PC-3 (cell line): ENCODE data around the gene ZSCAN18. TPM values are rescaled to one million over a fixed set of nuclear protein-coding genes. Genes with fewer than 3 reads are reported as not detected.

Experiments used
- ATAC-seq: fragments of 200-7000 bp; cut with Tn5 transposase; 2 replicates; pipeline ENCODE4 v1.9.1; 2020; ENCODE audit warnings: mild to moderate bottlenecking, moderate library complexity
- BruUV-seq: library from RNA; stranded (reverse); fragments of 400-500 nt; replicated peaks from 2 replicates; lab custom pipeline; 2021; lab: Mats Ljungman, UMichigan
- CTCF ChIA-PET: fragments of 300-600 bp; sonication (Branson Sonifier 250); formaldehyde crosslinking; loops from one replicate; lab custom pipeline; 2022; ENCODE audit warnings: antibody characterized with exemption; lab: Charles Lee
- POLR2A ChIA-PET: fragments of 300-600 bp; sonication (Branson Sonifier 250); formaldehyde crosslinking; loops from one replicate; lab custom pipeline; 2022; ENCODE audit warnings: antibody characterized with exemption; ENCODE audit not compliant: unreplicated experiment; lab: Charles Lee
- DNase-seq: peaks from one replicate; pipeline ENCODE4 v3.0.0-alpha.2; 2015
- H2AFZ ChIP-seq: fragments of 300-600 bp; sonication (generic); 2 replicates; pipeline ENCODE4 v1.6.0; 2016; ENCODE audit warnings: antibody characterized with exemption, low read length
- H3F3A ChIP-seq: fragments of 300-600 bp; sonication (generic); one replicate; pipeline ENCODE4 v1.6.0; 2017; ENCODE audit warnings: antibody characterized with exemption, low read length, control low read depth, mild to moderate bottlenecking; ENCODE audit not compliant: unreplicated experiment
- H3K27ac ChIP-seq: fragments of 300-600 bp; sonication (generic); 2 replicates; pipeline ENCODE4 v1.5.1; 2016; ENCODE audit warnings: mild to moderate bottlenecking, low read length
- H3K27me3 ChIP-seq: fragments of 300-600 bp; sonication (generic); 2 replicates; pipeline ENCODE4 v1.6.1; 2016; ENCODE audit warnings: low read length, mixed read lengths
- H3K36me3 ChIP-seq: fragments of 300-600 bp; sonication (generic); 2 replicates; pipeline ENCODE4 v1.6.1; 2016; ENCODE audit warnings: low read depth, mixed run types, low read length, mixed read lengths
- H3K4me1 ChIP-seq: fragments of 300-600 bp; sonication (generic); 2 replicates; pipeline ENCODE4 v1.5.1; 2016; ENCODE audit warnings: low read length; ENCODE audit not compliant: insufficient read depth
- H3K4me2 ChIP-seq: fragments of 300-600 bp; sonication (generic); 2 replicates; pipeline ENCODE4 v1.6.0; 2016; ENCODE audit warnings: low read length
- H3K4me3 ChIP-seq: fragments of 300-600 bp; sonication (generic); 2 replicates; pipeline ENCODE4 v1.5.1; 2016; ENCODE audit warnings: mild to moderate bottlenecking, low read length, mixed read lengths
- H3K79me2 ChIP-seq: fragments of 300-600 bp; sonication (generic); 2 replicates; pipeline ENCODE4 v1.6.1; 2017; ENCODE audit warnings: low read length, mixed read lengths
- H3K9ac ChIP-seq: fragments of 300-600 bp; sonication (generic); 2 replicates; pipeline ENCODE4 v1.6.0; 2016; ENCODE audit warnings: mild to moderate bottlenecking, low read length
- H3K9me2 ChIP-seq: fragments of 300-600 bp; sonication (generic); replicated peaks from 2 replicates; pipeline ENCODE4 v1.6.1; 2016; ENCODE audit warnings: mixed run types, low read length, mixed read lengths
- H3K9me3 ChIP-seq: fragments of 300-600 bp; sonication (generic); 2 replicates; pipeline ENCODE4 v1.6.1; 2016; ENCODE audit warnings: low read length, mixed read lengths
- H4K20me1 ChIP-seq: fragments of 300-600 bp; sonication (generic); 2 replicates; pipeline ENCODE4 v1.6.1; 2016; ENCODE audit warnings: low read length, mixed read lengths
- CTCF ChIP-seq: fragments of 300-600 bp; sonication (generic); conservative IDR thresholded peaks from 2 replicates; pipeline ENCODE4 v1.5.1; 2017; ENCODE audit warnings: antibody characterized with exemption, low read depth, mild to moderate bottlenecking, low read length
- EZH2 ChIP-seq: fragments of 300-600 bp; sonication (generic); IDR thresholded peaks from one replicate; pipeline ENCODE4 v1.6.1; 2017; ENCODE audit warnings: antibody characterized with exemption, mild to moderate bottlenecking, low read length; ENCODE audit not compliant: unreplicated experiment
- EZH2phosphoT487 ChIP-seq: fragments of 300-600 bp; sonication (generic); IDR thresholded peaks from 2 replicates; pipeline ENCODE4 v1.6.1; 2018; ENCODE audit warnings: mild to moderate bottlenecking, antibody characterized with exemption, low read length, borderline replicate concordance
- intact Hi-C: fragments of 100-400 bp; cut with micrococcal nuclease; formaldehyde crosslinking; loops from 2 replicates; pipeline ENCODE4 v1.9.0; 2023
- total RNA-seq: library from RNA; depleted of rRNA; stranded (reverse); fragments of >200 nt; gene quantifications from 2 replicates; pipeline ENCODE4 v1.2.3, GENCODE V29; 2014

Gene ZSCAN18
- total RNA-seq, 1 experiment from 2014 or later, result 0.66 TPM

GRCh38 chr19:58059671-58060078 lies 38.4 kb downstream of the ZSCAN18 start:
- no peaks in the 10 kb centered on the region for H3K9me2 ChIP-seq
- no peak for DNase-seq
- H3K27ac ChIP-seq, result no peak overlapping the region
- H3K4me2 ChIP-seq, result no peak overlapping the region
- TF ChIP-seq CTCF (no peak), EZH2phosphoT487 (no peak), EZH2 (no peak)
- ATAC-seq, result no peak
- no peak overlapping the region for H2AFZ ChIP-seq
- no peaks in the 10 kb centered on the region for H3K4me1 ChIP-seq
- no peaks in the 10 kb centered on the region for H4K20me1 ChIP-seq
- no peaks in the 10 kb centered on the region for H3K27me3 ChIP-seq
- BruUV-seq, result no TSS peak
- intact Hi-C loops, result no loop called here
- H3K9me3 ChIP-seq, result peaks cover 49% of the 10 kb centered on the region
- no peaks in the 10 kb centered on the region for H3K36me3 ChIP-seq
- CTCF ChIA-PET, result no interaction called here
- POLR2A ChIA-PET, result no interaction called here
- H3K9ac ChIP-seq, result no peak overlapping the region
- H3K4me3 ChIP-seq, result no peak overlapping the region
- no peaks in the 10 kb centered on the region for H3K79me2 ChIP-seq
- H3F3A ChIP-seq, result no peaks in the 10 kb centered on the region

- Histone ChIP-seq H3K4me2 (no peak within 1 kb of the TSS), H3K27me3 (no peaks in the 10 kb centered on the region), H3K9me3 (peaks cover 50% of the 10 kb centered on the region), H3K79me2 (no peaks in the 10 kb centered on the region), H3K36me3 (no peaks in the 10 kb centered on the region), H4K20me1 (no peaks in the 10 kb centered on the region), H3K9ac (no peak within 1 kb of the TSS), H2AFZ (no peak within 1 kb of the TSS), H3K4me3 (no peak within 1 kb of the TSS), H3F3A (no peaks in the 10 kb centered on the region), H3K9me2 (no peaks in the 10 kb centered on the region), H3K27ac (no peak within 1 kb of the TSS), H3K4me1 (no peaks in the 10 kb centered on the region)
- DNase-seq, result no peak
- TF ChIP-seq CTCF, result no peak
- no peak for TF ChIP-seq EZH2phosphoT487
- TF ChIP-seq EZH2, result no peak
- no TSS peak for BruUV-seq
- intact Hi-C loops, result no loop called here
- ChIA-PET POLR2A (no interaction called here), CTCF (no interaction called here)
- ATAC-seq, result no peak
Observed at GRCh38 chr19:58059003-58059670, 38.9 kb downstream of the ZSCAN18 start, which contains the start of gene ZNF135. TSS of gene ZNF135 (plus strand) at chr19:58059282. CDS start at chr19:58060003, 721 bp downstream.

GRCh38 chr19:58058467-58058866 lies 39.6 kb downstream of the ZSCAN18 start:
- H3K9me2 ChIP-seq, result no peaks in the 10 kb centered on the region
- no peaks in the 10 kb centered on the region for H3K27me3 ChIP-seq
- H3K9me3 ChIP-seq, result peaks cover 48% of the 10 kb centered on the region
- no peak overlapping the region for H3K4me3 ChIP-seq
- H4K20me1 ChIP-seq, result no peaks in the 10 kb centered on the region
- no peak overlapping the region for H3K27ac ChIP-seq
- intact Hi-C loops, result no loop called here
- H3K4me2 ChIP-seq, result no peak overlapping the region
- H3K4me1 ChIP-seq, result no peaks in the 10 kb centered on the region
- H2AFZ ChIP-seq, result no peak overlapping the region
- no peak for ATAC-seq
- H3K79me2 ChIP-seq, result no peaks in the 10 kb centered on the region
- no TSS peak for BruUV-seq
- H3K36me3 ChIP-seq, result no peaks in the 10 kb centered on the region
- DNase-seq, result no peak
- POLR2A ChIA-PET, result no interaction called here
- H3F3A ChIP-seq, result no peaks in the 10 kb centered on the region
- no peak overlapping the region for H3K9ac ChIP-seq
- TF ChIP-seq CTCF (no peak), EZH2phosphoT487 (no peak), EZH2 (no peak)
- CTCF ChIA-PET, result no interaction called here
